IMR-90 (cell line): ENCODE measurements around the gene KAZN. TPM values are rescaled to one million over a fixed set of nuclear protein-coding genes. Genes with fewer than 3 reads are reported as not detected.

ENCODE experiments used
- ATAC-seq: fragments of 200-7000 bp; cut with Tn5 transposase; 2 replicates; pipeline ENCODE4 v1.9.1; 2020; ENCODE audit warnings: low read depth, mild to moderate bottlenecking, moderate library complexity
- BruUV-seq: library from RNA; stranded (reverse); fragments of 400-500 nt; replicated peaks from 2 replicates; lab custom pipeline; 2021; lab: Mats Ljungman, UMichigan
- CTCF ChIA-PET: fragments of 300-600 bp; formaldehyde crosslinking; extraction: SDS; loops from one replicate; lab custom pipeline; 2021; ENCODE audit warnings: antibody characterized with exemption; lab: Yijun Ruan, JAX
- POLR2A ChIA-PET: fragments of 300-600 bp; sonication (Branson Sonifier 250); formaldehyde crosslinking; loops from one replicate; lab custom pipeline; 2022; ENCODE audit warnings: antibody characterized with exemption; ENCODE audit not compliant: unreplicated experiment; lab: Charles Lee
- DNase-seq: peaks from one replicate; pipeline ENCODE4 v3.0.0; 2013
- H2AFZ ChIP-seq: replicated peaks from 2 replicates; pipeline ENCODE3; 2013; ENCODE audit warnings: low read length, mild to moderate bottlenecking; ENCODE audit not compliant: poor library complexity
- H2AK5ac ChIP-seq: 2 replicates; pipeline ENCODE4 v1.6.1; 2013; ENCODE audit warnings: low read depth, low read length, inconsistent platforms
- H2AK9ac ChIP-seq: replicated peaks from 2 replicates; pipeline ENCODE3; 2013; ENCODE audit warnings: mild to moderate bottlenecking, low read depth, low read length, moderate library complexity; ENCODE audit not compliant: poor library complexity
- H2BK120ac ChIP-seq: 2 replicates; pipeline ENCODE4 v1.6.1; 2013; ENCODE audit warnings: low read depth, low read length, inconsistent platforms
- H2BK15ac ChIP-seq: 3 replicates; pipeline ENCODE4 v1.6.1; 2013; ENCODE audit warnings: low read depth, low read length, inconsistent platforms
- H2BK20ac ChIP-seq: 2 replicates; pipeline ENCODE4 v1.6.1; 2013; ENCODE audit warnings: low read depth, mild to moderate bottlenecking, inconsistent platforms, low read length, moderate library complexity
- H2BK5ac ChIP-seq: 2 replicates; pipeline ENCODE4 v1.6.1; 2013; ENCODE audit warnings: mild to moderate bottlenecking, low read depth, low read length, inconsistent platforms; ENCODE audit not compliant: poor library complexity, severe bottlenecking
- H3K14ac ChIP-seq: replicated peaks from 2 replicates; pipeline ENCODE4 v1.6.1; 2013; ENCODE audit warnings: low read depth, low read length, inconsistent platforms
- H3K18ac ChIP-seq: 2 replicates; pipeline ENCODE4 v1.6.1; 2013; ENCODE audit warnings: low read depth, low read length, control low read depth
- H3K23ac ChIP-seq: 2 replicates; pipeline ENCODE4 v1.6.1; 2013; ENCODE audit warnings: low read depth, low read length, inconsistent platforms
- H3K27ac ChIP-seq: 2 replicates; pipeline ENCODE4 v1.5.1; 2013; ENCODE audit warnings: mild to moderate bottlenecking, control low read depth, low read length; ENCODE audit not compliant: insufficient read depth
- H3K27me3 ChIP-seq: 2 replicates; pipeline ENCODE4 v1.6.1; 2013; ENCODE audit warnings: low read length; ENCODE audit not compliant: control insufficient read depth, insufficient read depth
- H3K36me3 ChIP-seq: 2 replicates; pipeline ENCODE4 v1.6.1; 2013; ENCODE audit warnings: low read length, mixed read lengths; ENCODE audit not compliant: control insufficient read depth, insufficient read depth
- H3K4ac ChIP-seq: 2 replicates; pipeline ENCODE4 v1.6.1; 2013; ENCODE audit warnings: low read depth, low read length, inconsistent platforms
- H3K4me1 ChIP-seq: 2 replicates; pipeline ENCODE4 v1.6.1; 2013; ENCODE audit warnings: low read length, mixed read lengths; ENCODE audit not compliant: control insufficient read depth, insufficient read depth
- H3K4me2 ChIP-seq: 2 replicates; pipeline ENCODE4 v1.6.1; 2013; ENCODE audit warnings: low read depth, mild to moderate bottlenecking, control low read depth, low read length, moderate library complexity
- H3K4me3 ChIP-seq: 2 replicates; pipeline ENCODE4 v1.5.1; 2013; ENCODE audit warnings: low read depth, mild to moderate bottlenecking, control low read depth, low read length, moderate library complexity; ENCODE audit not compliant: insufficient read depth
- H3K56ac ChIP-seq: 2 replicates; pipeline ENCODE4 v1.6.1; 2013; ENCODE audit warnings: low read length, inconsistent platforms; ENCODE audit not compliant: insufficient read depth; ENCODE audit errors: extremely low read depth
- H3K79me1 ChIP-seq, 2 experiments: 2 replicates each; pipeline ENCODE4 v1.6.1; 2013; ENCODE audit warnings: low read length in 2 of 2, inconsistent platforms in 1 of 2, low read depth in 1 of 2
- H3K9ac ChIP-seq: 2 replicates; pipeline ENCODE4 v1.6.1; 2013; ENCODE audit warnings: low read depth, low read length, control low read depth
- H3K9me1 ChIP-seq: 2 replicates; pipeline ENCODE4 v1.6.1; 2013; ENCODE audit warnings: low read length, inconsistent platforms; ENCODE audit not compliant: insufficient read depth
- H3K9me3 ChIP-seq: 2 replicates; pipeline ENCODE4 v1.6.1; 2013; ENCODE audit warnings: low read length; ENCODE audit not compliant: control insufficient read depth, insufficient read depth
- H4K20me1 ChIP-seq: 2 replicates; pipeline ENCODE4 v1.6.1; 2013; ENCODE audit warnings: low read length, inconsistent platforms; ENCODE audit not compliant: insufficient read depth
- H4K5ac ChIP-seq: 2 replicates; pipeline ENCODE4 v1.6.1; 2013; ENCODE audit warnings: mild to moderate bottlenecking, low read depth, low read length, control low read depth
- H4K8ac ChIP-seq, 2 experiments: 2 replicates each; pipeline ENCODE4 v1.6.1; 2013; ENCODE audit warnings: low read depth in 2 of 2, low read length in 2 of 2, control low read depth in 1 of 2, inconsistent platforms in 1 of 2
- H4K91ac ChIP-seq: 2 replicates; pipeline ENCODE4 v1.6.1; 2013; ENCODE audit warnings: low read depth, low read length, inconsistent platforms; ENCODE audit not compliant: insufficient read depth
- CEBPB ChIP-seq: IDR thresholded peaks from 2 replicates; pipeline ENCODE4 v1.6.1; 2012; ENCODE audit warnings: low read depth, low read length, improper control_type of control experiment
- CHD1 ChIP-seq: IDR thresholded peaks from 2 replicates; pipeline ENCODE4 v1.6.1; 2012; ENCODE audit warnings: low read depth, low read length, improper control_type of control experiment
- FOS ChIP-seq: fragments of 150-350 bp; IDR thresholded peaks from 2 replicates; pipeline ENCODE4 v1.6.1; 2016; ENCODE audit warnings: low read depth, low read length
- MAZ ChIP-seq: IDR thresholded peaks from 2 replicates; pipeline ENCODE4 v1.6.1; 2012; ENCODE audit warnings: low read depth, mild to moderate bottlenecking, low read length, improper control_type of control experiment, moderate library complexity, borderline replicate concordance
- MXI1 ChIP-seq: IDR thresholded peaks from 2 replicates; pipeline ENCODE4 v1.6.1; 2012; ENCODE audit warnings: low read depth, mild to moderate bottlenecking, low read length, moderate library complexity, borderline replicate concordance
- NFE2L2 ChIP-seq: fragments of 150-350 bp; IDR thresholded peaks from 2 replicates; pipeline ENCODE4 v1.6.1; 2016; ENCODE audit warnings: low read depth, mild to moderate bottlenecking, low read length
- POLR2A ChIP-seq: IDR thresholded peaks from 2 replicates; pipeline ENCODE4 v1.6.1; 2012; ENCODE audit warnings: mild to moderate bottlenecking, low read depth, low read length
- RAD21 ChIP-seq: IDR thresholded peaks from 2 replicates; pipeline ENCODE4 v1.6.1; 2012; ENCODE audit warnings: low read length, improper control_type of control experiment
- RCOR1 ChIP-seq: IDR thresholded peaks from 2 replicates; pipeline ENCODE4 v1.6.1; 2012; ENCODE audit warnings: mild to moderate bottlenecking, low read length, improper control_type of control experiment; ENCODE audit not compliant: insufficient replicate concordance
- RFX5 ChIP-seq: IDR thresholded peaks from 2 replicates; pipeline ENCODE4 v1.8.0; 2012; ENCODE audit warnings: low read depth, mild to moderate bottlenecking, low read length, moderate library complexity
- SMC3 ChIP-seq: fragments of 150-350 bp; IDR thresholded peaks from 2 replicates; pipeline ENCODE4 v1.6.1; 2016; ENCODE audit warnings: low read depth, mild to moderate bottlenecking, antibody characterized with exemption, low read length, moderate library complexity
- WGBS, 2 experiments: methylation state at CpG; one replicate each; pipeline versions ENCODE4 v1.1.5 to v1.1.7; 2013; ENCODE audit warnings: missing lambda C conversion rate in 2 of 2; ENCODE audit not compliant: insufficient read length in 1 of 2; ENCODE audit errors: extremely low coverage in 2 of 2; 5-methylcytosine and 5-hydroxymethylcytosine counted together
- dilution Hi-C: fragments of 300-500 bp; cut with HindIII; formaldehyde crosslinking; loops from one replicate; pipeline ENCODE4 v1.14.3; 2018; ENCODE audit warnings: low sequenced_read_pairs; ENCODE audit not compliant: unreplicated experiment
- in situ Hi-C: fragments of 300-500 bp; cut with MboI; formaldehyde crosslinking; loops from 3 replicates; pipeline ENCODE4 v1.14.3; 2019; ENCODE audit warnings: low sequenced_read_pairs, inconsistent platforms, mixed read lengths
- intact Hi-C: fragments of 100-400 bp; cut with micrococcal nuclease; formaldehyde crosslinking; loops from 2 replicates; pipeline ENCODE4 v1.10.0; 2022
- polyA plus RNA-seq, 3 experiments: library from polyadenylated mRNA; depleted of rRNA; stranded (reverse); fragments of >200 nt; gene quantifications; 2 replicates each; pipeline ENCODE4 v1.2.3, GENCODE V29; 2012; ENCODE audit warnings: low replicate concordance in 1 of 3
- total RNA-seq: library from RNA; depleted of rRNA; stranded (reverse); fragments of >200 nt; gene quantifications from 2 replicates; pipeline ENCODE4 v1.2.3, GENCODE V29; 2012
- TF ChIP-seq, protein P1 (sequence below): fragments of 150-350 bp; IDR thresholded peaks from 2 replicates; pipeline ENCODE4 v1.6.1; 2016; ENCODE audit warnings: low read depth, mild to moderate bottlenecking, low read length, moderate library complexity, borderline replicate concordance
- TF ChIP-seq, protein P2 (sequence below): conservative IDR thresholded peaks from 2 replicates; pipeline ENCODE4 v1.5.1; 2012; ENCODE audit warnings: mild to moderate bottlenecking, low read depth, low read length, improper control_type of control experiment
- TF ChIP-seq, protein P3 (sequence below): fragments of 150-350 bp; IDR thresholded peaks from 2 replicates; pipeline ENCODE4 v1.6.1; 2017; ENCODE audit warnings: mild to moderate bottlenecking, antibody characterized with exemption, low read length, low read depth

Gene KAZN
- total and polyA plus RNA-seq, 2 of the 4 experiments (the other 2 are of a cell fraction): 5.2 to 10.5 TPM

DNA sequence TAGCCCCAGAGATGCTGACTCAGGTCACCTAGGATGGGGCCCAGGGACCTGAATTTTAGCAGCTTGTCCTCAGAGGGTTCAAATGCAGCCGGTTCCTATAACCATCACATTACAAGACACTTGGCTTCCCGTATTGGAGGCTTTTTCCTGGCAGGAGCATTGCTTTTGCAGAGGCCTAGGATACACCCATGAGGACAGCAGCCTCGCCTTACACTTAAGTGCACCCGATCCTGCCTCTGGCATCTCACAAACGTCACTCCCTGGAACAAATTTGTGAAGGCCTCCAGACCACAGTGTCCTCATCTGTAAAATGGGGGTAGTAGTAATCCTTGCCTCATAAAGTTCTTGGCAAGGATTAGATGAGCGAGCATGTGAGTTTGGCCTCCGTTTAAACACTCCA is 130.0 kb downstream of the KAZN start:
- H3K27me3 ChIP-seq: peaks cover 2% of the 10 kb centered on the region; the same call in 1 of the 2 replicates
- no peak overlapping the region for H3K9ac ChIP-seq
- no peak overlapping the region for H3K56ac ChIP-seq
- H3K18ac ChIP-seq: no peak overlapping the region
- peaks cover 5% of the 10 kb centered on the region; the same call in 1 of the 2 replicates for H3K4me1 ChIP-seq
- no peak overlapping the region for H2BK5ac ChIP-seq
- H3K79me1 ChIP-seq: no peaks in the 10 kb centered on the region
- ChIA-PET CTCF (no interaction called here), POLR2A (no interaction called here)
- no peak overlapping the region for H2BK120ac ChIP-seq
- ATAC-seq (no peak), DNase-seq (no peak)
- intact Hi-C loops (no loop called here), in situ Hi-C loops (no loop called here), dilution Hi-C loops (no loop called here)
- BruUV-seq: no TSS peak
- H2AK5ac ChIP-seq: no peak overlapping the region
- H2BK15ac ChIP-seq: no peak overlapping the region
- H4K8ac ChIP-seq: no peak overlapping the region
- WGBS, 2 experiments: 80% methylated on average over 1 of the region's 7 CpGs; no CpG with 5 or more reads in 1 of the 2 experiments
- no peak overlapping the region for H3K14ac ChIP-seq
- no peaks in the 10 kb centered on the region for H4K20me1 ChIP-seq
- H3K4me3 ChIP-seq: no peak overlapping the region
- H3K4me2 ChIP-seq: no peak overlapping the region
- no peak overlapping the region for H3K4ac ChIP-seq
- no peaks in the 10 kb centered on the region for H3K9me3 ChIP-seq
- TF ChIP-seq, protein P1, sequence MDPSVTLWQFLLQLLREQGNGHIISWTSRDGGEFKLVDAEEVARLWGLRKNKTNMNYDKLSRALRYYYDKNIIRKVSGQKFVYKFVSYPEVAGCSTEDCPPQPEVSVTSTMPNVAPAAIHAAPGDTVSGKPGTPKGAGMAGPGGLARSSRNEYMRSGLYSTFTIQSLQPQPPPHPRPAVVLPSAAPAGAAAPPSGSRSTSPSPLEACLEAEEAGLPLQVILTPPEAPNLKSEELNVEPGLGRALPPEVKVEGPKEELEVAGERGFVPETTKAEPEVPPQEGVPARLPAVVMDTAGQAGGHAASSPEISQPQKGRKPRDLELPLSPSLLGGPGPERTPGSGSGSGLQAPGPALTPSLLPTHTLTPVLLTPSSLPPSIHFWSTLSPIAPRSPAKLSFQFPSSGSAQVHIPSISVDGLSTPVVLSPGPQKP: no peak
- TF ChIP-seq RAD21: no peak
- TF ChIP-seq SMC3: no peak
- no peak for TF ChIP-seq MAZ
- no peak for TF ChIP-seq FOS
- no peak for TF ChIP-seq RCOR1
- no peak for TF ChIP-seq CEBPB
- TF ChIP-seq, protein P2, sequence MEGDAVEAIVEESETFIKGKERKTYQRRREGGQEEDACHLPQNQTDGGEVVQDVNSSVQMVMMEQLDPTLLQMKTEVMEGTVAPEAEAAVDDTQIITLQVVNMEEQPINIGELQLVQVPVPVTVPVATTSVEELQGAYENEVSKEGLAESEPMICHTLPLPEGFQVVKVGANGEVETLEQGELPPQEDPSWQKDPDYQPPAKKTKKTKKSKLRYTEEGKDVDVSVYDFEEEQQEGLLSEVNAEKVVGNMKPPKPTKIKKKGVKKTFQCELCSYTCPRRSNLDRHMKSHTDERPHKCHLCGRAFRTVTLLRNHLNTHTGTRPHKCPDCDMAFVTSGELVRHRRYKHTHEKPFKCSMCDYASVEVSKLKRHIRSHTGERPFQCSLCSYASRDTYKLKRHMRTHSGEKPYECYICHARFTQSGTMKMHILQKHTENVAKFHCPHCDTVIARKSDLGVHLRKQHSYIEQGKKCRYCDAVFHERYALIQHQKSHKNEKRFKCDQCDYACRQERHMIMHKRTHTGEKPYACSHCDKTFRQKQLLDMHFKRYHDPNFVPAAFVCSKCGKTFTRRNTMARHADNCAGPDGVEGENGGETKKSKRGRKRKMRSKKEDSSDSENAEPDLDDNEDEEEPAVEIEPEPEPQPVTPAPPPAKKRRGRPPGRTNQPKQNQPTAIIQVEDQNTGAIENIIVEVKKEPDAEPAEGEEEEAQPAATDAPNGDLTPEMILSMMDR: no peak
- TF ChIP-seq, protein P3, sequence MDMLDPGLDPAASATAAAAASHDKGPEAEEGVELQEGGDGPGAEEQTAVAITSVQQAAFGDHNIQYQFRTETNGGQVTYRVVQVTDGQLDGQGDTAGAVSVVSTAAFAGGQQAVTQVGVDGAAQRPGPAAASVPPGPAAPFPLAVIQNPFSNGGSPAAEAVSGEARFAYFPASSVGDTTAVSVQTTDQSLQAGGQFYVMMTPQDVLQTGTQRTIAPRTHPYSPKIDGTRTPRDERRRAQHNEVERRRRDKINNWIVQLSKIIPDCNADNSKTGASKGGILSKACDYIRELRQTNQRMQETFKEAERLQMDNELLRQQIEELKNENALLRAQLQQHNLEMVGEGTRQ: no peak
- no peak for TF ChIP-seq NFE2L2
- no peak for TF ChIP-seq CHD1
- TF ChIP-seq RFX5: no peak
- no peak for TF ChIP-seq POLR2A
- TF ChIP-seq MXI1: no peak
- H4K91ac ChIP-seq: no peak overlapping the region
- no peak overlapping the region for H3K27ac ChIP-seq
- no peak overlapping the region for H4K5ac ChIP-seq
- H3K23ac ChIP-seq: no peak overlapping the region
- no peak overlapping the region for H2AK9ac ChIP-seq
- no peak overlapping the region for H2BK20ac ChIP-seq
- no peaks in the 10 kb centered on the region for H3K9me1 ChIP-seq
- H3K36me3 ChIP-seq: no peaks in the 10 kb centered on the region
- no peak overlapping the region for H2AFZ ChIP-seq
